ENCODE data around the gene CACNA1E.

Gene CACNA1E

DNA sequence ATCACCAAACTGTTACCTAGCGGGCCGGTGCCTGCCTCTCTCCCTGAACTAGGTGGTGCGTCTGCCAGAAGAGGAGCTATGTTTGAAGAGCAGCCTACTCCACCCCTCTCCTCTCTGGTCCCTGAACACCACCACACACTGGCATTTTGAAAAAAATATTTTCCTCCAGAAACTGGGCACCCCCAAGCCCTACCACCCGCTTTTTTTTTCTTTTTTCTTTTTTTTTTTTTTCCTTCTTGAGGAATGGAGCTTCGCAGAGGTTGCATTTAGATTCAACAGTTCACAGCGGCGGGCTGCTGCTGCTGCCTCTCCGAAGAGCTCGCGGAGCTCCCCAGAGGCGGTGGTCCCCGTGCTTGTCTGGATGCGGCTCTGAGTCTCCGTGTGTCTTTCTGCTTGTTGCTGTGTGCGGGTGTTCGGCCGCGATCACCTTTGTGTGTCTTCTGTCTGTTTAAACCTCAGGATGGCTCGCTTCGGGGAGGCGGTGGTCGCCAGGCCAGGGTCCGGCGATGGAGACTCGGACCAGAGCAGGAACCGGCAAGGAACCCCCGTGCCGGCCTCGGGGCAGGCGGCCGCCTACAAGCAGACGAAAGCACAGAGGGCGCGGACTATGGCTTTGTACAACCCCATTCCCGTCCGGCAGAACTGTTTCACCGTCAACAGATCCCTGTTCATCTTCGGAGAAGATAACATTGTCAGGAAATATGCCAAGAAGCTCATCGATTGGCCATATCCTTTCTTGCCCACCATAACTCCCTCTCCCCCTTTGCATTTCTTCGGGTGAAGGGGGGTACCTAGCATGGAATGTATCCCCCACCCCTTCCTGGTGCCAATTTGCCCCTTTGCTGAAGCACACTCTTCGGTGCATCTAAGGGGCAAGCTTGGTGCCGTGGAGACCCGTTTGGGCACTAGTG lies at the start of gene CACNA1E:
Gene CACNA1E, plus strand, starts transcription at position 233 of the 911 bp plus-strand sequence. Its CDS starts 228 bp downstream, at position 461.
- DNase-seq = no peak

DNA sequence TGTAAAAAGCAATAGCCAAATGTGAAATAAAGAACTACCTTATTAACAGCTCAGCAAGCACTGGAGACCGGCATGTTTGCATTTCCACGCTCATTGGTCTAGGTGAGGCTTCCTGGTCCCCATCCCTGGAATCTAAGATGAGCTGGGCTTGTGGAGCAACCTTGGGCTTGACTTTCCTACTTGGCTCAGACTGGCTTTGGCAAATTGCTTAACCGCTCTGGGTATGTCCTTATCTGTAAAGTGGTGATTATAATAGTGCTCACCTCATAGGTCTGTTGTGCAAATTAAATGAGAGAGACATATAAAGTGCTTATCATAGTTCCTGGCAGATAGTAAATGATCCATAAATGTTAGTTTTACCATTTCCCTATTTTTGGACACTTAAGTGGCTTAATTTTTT lies 49.4 kb upstream of the CACNA1E start:
- DNase-seq = no peak

DNA sequence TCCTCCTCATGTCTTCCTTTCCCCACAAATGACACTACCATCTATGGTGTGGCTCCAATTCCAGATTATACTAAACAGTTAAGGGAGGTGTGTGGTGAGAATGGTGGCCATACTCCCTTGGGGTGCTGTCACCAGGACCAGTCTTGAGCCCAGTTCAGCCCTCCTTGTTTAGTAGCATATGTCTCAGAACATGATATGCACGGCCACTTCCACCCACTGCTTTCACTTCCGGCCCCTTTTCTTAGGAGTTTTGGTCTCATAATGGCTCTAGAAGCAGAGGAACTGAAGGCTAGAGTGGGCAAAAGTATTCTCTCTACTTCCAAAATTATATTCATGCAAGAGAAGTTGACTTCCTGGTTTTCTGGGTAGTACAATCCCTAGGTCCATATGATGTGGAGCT lies 45.3 kb upstream of the CACNA1E start:
- no peak for DNase-seq

DNA sequence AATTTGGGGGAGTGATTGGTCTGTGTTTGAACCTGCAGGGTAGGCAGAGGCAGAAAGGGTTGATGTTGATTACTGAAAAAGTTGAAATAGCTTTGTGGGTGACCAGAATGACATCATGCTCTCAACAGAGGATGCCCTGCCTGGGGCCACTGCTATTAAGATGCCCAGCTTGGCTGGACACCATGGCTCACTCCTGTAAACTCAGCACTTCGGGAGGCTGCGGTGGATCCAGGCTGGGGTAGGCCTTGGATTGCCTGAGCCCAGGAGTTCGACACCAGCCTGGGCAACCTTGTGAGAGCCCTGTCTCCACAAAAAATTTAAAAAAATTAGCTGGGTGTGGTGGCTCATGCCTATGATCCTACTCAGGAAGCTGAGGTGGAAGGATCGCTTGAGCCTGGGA lies 42.8 kb upstream of the CACNA1E start:
- DNase-seq = no peak

DNA sequence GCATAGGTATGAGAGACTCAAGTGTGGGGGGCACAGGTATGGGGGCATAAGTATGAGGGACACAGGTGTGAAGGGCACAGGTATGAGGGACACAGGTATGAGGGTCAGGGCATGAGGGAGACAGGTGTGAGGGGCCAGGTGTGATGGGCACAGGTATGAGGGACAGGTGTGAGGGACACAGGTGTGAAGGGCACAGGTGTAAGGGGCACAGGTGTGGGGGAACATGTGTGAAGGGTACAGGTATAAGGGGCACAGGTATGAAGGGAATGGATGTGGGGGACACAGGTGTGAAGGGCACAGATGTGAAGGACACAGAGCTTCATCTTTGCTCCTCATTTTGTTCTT lies 41.2 kb upstream of the CACNA1E start:
- no peak for DNase-seq

DNA sequence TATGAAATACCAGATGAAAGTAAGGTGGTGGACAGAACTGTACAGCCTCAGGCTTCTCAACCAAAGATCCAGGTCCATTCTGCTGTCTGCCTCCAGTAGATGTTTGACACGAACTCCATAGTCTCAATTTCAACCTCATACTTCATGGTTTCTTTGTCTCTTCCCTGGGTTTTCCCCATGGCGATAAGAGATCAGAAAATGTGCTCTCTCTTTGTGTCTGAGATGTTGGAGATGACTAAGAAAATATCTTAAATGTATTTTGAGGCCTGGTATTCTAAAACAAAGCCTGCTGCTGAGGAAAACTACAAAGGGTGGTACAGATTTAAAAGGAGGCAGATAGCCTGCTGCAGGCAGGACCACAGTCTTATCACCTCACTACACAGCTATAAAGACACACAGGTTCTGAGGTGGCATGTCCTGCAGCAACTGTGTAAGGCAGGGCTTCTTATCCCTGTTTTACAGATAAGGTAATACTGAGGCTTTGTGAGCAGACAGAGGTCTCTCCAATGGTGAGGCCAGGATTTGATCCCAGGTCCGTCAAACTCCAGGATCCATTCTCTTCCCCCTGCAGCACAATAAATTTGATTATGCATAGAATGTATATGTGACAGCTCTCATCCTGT lies 40.0 kb upstream of the CACNA1E start:
- DNase-seq = no peak

DNA sequence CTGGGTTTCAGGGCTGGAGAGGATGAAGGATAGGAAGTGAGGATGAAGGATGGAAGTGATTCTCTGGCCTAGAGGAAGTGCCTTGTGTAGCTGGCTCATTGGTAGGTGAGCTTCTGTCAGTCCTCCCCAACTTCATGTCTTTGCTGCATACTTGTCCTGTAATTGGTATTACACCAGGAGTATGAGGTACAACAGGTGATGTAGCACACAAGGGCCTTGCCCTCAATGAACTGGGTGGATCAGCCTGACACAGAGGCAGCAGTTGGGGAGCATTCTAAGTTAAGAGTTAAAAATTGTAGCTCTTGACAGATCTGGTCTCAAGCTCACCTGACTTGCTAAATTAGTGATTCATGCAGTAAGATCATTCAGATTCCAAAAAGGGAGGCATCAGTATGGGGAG lies 37.9 kb upstream of the CACNA1E start:
- no peak for DNase-seq

DNA sequence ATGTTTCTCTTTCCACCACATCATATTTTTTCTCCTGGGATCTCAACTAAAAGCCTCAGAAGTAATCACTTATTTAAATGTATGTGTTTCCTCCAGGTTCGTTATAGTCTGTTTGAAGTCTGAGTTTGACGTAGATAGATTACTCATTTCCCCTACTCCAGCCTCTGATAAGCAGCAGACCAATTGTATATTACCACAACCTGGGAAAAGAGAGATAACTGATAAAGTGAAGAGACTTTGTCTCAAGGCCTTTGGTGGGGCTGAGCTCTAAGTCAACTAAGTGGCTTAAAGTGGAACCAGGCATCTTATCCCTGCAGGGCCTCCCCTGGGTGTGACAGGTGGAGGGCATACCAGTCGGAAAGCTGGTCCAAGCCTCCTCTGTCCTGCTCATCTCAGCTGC lies 34.9 kb upstream of the CACNA1E start:
- DNase-seq = no peak

DNA sequence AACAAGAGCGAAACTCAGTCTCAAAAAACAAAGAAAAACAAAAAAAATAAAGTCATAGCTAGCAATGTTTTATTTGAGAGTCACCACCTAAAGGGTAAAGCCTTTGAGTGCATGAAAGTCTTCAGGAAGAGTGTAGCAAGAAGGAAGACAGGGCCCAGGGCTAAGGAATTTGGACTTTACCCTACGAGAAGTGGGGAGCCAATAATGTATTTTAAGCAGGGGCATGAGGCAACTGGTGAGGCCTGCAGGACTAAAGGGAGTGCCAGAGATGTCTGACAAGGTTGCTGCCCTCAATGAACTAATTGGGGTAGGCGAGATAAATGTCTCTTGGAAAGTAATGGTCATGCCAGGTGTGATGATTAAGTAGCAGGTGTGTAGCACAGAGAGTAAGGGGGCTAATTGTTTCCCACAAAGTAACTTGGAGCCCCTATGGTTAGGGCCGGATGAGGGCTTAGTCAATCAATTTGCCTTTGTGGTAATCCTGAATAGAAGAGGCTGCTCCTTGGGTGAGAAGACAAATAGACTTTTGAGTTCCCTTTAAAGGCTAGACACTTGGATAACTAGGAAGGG lies 31.6 kb upstream of the CACNA1E start:
- no peak for DNase-seq

DNA sequence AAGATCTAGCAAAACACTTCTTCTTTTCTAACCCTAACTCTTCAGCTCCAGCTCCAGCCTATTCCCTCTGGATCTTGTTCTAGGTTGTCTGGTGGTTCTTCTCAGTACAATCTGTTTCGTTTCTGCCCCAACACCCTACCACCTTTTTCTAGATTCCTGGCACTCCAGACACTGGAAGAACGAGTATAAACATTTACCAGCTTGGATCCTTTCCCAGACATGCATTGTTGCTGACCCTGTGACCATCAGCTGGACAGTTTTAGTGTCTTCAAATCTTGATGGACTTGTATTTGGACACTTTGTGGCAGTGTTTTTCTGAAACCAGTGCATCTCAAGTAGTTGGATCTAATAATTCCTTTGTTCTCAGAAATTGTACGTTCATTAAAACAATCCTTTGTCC lies 30.6 kb upstream of the CACNA1E start:
- no peak for DNase-seq

DNA sequence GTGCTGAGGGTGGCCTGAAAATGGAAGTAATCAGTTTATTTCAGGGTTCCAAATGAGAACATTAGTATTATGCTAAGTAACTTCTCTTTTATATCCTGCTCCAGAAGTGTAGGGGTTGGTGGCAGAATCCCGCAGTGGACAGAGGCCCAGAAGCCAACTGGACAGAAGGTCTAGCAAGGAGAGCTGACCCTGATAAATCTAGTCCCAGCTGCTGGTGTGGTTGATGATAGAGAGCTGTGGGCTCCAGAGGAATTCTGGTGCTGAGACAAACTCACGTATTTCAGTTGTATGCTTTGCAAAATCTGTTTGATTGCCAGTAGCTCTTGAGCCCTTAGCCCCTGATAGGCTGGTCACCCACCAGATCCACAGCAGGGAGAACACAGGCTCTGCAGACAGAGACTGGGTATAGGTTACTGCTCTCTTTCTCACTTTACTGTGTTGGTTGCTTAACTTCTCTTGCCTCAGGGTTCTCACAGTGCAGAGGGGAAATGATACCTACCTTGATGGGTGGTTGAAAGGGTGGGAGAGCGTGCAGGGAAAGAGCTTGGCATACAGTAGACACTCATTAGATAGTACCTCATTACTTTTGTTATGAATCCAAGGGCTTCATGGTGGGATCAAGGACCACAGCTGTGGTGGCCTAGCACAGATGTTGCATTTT lies 29.6 kb upstream of the CACNA1E start:
- DNase-seq = no peak

DNA sequence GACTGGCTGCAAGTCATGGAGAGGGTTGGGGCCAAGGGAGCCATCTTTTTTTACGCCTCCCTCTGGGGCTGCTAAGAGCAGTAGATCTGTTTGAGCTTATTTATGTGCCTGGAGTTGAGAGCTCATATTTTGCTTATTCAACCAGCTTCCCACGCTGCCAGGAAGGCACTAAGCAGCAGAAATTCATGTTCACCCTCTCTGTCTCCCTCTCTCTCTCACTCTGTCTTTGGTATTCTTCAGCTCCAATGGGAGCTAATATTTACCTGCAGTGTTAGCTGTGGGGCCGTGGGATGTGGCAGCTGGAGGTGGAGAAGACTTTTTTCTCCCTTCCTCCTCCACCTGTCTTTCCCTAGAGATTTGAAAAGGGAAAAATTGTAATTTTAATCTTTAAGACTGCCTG lies 26.8 kb upstream of the CACNA1E start:
- DNase-seq = no peak

DNA sequence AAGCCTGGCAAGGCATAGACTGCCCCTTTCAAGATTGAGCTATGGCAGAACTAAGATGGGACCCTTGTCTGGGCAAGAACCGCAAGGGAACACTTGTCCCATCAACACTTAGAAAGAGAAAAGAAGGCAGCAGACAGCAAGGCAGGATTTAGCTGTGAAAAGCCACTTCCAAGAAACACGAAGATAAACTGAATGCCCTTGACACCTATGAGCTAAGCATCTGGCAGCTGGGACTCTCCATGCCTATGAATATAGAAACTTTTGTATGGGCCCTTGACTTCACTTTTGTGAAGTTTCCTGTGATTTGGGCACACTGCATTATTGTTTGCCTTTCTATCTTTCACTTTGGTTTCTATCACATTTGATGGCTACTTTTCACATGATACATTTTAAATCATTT lies 24.9 kb upstream of the CACNA1E start:
- DNase-seq = no peak

DNA sequence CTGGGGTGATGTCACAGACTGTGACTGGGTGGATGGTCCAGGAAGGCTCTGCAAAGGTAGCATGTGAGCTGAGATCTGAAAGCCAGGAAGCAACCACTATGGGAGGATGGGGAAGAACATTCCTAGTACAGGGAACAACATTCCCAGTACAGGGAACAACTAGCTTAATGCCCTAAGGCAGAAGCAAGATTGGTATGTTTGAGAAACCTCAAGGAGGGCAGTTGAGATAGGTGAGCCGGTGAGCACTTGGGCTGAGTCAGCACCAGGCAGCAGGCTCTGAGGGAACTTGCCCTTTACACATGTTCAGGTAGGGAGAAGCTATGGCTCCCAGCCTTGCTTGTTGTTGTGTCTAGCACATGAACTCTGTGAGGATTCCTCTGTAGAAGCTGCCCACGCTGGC lies 24.2 kb upstream of the CACNA1E start:
- no peak for DNase-seq

DNA sequence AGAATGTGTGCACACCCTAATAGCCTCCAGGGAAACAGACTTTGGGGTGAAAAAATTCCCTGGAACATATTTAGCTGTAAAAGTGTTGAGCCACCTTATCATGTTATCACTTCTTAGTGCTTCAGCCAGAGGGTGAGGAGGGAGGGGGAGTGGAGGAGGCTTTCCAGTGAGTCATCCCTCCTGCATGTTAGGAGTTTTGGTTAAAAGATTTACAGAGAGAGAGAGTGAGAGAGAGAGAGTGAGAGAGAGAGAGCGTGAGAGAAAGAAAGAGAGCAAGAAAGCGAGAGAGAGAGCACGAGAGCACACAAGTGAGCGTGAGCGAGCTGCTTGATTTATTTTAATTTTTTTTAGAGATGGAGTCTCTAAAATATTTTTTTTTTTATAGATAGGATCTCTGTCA lies 13.5 kb upstream of the CACNA1E start:
- DNase-seq = no peak

DNA sequence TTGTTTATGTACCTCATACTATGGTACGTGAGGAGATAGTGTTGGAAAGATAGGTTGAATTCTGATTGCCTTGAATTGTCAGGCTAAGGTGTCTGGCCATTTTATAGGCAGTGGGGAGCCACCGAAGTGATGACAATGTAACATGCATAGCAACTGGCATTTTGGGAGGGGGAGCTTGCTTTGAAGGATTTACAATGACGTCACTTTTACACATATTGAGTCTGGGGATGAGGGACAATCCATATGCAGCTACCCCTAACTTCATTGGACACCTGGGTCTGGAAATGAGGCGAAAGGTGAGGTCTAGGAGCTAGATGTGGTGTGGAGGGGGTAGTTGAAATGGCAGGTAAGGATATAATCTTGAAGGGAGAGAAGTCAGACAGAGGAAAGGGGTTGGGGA lies 7.7 kb upstream of the CACNA1E start:
- DNase-seq = no peak

DNA sequence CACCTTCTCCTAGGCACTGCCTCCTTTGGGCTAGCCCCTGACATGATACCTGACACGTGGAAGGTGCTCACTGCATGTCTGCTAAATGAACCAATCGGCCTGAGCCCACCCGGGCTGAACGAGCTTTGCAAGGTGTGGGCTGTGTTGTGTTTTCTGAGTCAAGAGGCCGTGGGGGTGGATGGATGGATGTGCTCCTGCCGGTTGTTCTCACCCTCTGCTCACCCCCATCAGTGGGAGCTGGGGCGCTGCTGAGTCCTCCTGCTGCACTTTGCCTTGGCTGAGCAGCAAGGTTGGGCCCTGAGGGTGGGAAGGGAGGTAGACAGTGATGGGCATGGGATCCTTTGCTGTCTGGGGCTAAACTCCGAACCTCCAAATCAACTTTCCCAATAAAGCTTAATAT lies 6.7 kb upstream of the CACNA1E start:
- DNase-seq = no peak

DNA sequence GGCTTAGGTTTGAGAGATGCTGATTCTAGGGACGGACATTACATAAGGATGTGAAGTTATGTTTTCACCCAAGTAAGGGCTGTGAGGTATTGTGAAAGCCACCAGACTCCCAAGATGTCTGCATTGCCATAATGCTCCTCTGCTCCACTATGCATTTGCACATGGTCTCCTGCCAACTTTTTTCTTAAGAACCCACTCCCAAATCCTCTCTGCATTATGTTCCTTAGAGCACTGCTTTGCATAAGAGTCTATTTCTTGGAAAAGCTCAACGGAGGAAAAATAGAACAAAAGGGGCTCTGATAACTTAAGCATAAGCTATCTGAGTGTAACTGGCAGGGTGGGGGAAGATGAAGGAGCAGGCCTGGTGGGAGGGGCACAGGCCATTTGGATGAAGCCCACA lies 5.0 kb upstream of the CACNA1E start:
- no peak for DNase-seq

DNA sequence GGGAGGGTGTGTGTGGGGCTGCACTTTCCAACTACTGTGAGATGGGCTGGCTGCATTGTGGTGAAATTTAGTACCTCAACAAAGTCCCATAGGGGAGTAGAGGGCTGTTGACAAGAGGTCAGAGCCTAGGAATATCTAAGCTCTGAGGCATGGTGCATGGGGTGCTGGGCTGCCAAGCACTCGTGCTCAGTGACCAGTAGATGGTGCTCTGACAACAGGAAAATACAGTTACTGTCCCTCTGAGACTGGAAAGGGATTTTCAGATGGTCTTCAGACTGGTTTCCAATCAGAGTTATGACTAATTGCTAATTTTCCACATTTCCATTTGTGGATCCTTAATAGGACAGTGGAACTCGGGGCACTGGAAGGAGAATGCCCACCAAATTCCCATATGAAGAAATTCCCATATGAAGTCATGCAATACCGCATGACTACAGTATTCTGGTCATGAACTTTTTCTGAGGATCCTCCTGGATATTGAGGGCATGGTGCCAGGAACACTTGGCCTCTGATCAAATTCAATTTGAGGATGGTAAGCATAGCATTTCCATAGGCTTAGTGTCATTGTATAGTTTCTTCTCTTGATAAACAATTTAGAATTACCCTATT lies 4.1 kb upstream of the CACNA1E start:
- DNase-seq = peak; percentile 11

DNA sequence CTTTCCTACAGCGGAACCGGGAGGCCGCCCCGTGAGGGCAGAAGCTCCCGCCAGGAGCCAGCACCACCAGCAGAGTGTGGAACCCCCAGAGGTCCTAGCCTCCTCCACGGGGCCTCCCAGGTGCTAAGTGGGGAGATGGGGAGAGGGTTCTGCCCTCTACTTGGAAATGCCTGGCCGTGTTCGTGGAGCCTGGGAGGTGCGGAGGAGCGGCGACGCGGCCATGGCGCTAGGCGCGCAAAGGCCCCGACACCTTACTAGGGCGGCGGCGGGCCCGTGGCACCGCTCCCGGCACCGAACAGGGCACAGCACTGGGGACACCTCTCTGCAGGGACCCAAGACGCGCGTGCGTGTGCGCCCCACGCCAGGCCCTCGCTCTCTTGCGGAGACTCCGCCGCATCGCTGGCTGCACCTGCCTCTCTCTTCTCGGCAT lies 1.3 kb upstream of the CACNA1E start:
- no peak for DNase-seq

DNA sequence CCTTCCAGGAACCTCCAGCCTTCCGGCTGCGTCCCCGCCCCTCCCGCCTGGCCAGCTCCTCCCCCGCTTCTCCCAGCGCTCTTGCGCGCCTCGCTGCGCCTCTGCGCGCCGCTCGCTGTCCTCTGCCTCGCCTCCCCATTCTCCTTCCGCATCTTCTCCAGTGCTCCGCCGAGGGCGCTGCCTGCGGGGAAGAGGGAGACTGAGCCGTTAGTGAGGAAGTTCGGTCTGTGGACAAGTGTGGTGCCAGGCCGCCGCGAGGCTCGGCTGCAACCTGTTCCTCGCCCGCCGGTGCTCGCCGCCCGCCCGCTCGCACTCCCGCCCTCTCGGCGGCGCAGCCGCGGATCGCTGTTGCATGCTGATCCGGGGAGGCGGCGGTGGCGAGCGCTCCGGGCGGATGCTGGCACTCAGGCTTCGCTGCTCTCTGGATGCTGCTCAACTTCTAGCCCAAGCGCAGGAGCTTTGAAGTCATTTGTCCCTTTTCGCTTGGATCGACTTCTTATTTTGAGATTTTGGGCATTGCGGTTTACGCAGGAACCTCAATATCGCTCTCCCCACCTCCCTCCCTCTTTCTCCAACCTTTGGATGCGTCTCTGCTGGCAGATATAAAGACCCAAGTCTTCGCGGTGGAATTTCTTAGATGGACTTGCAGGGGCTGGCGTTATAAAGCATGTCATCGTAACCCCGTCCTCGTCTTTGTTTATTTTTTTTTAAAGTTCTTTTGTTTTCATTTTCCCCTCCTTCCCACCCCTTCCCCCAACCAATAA lies 614 bp upstream of the CACNA1E start:
- DNase-seq = no peak

DNA sequence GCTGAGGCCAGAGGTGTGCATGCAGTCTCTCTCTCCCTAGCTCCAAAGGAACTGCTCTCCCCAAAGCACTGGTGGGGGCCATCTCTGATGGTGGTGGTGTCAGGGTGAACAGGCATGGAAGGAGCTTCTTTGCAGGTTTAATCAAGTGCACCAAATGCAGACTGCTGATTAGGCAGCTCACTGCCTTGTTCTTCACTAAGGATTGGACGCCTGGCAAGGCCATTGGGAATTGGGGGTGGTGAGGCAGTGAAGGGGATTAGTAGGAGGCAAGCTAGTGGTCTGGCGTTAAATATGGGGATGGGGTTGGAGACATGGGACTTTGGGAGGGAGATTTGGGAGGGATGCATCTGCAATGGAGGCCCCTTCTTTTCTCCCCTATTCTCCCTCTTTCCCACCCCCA lies 1.5 kb downstream of the CACNA1E start:
- DNase-seq = no peak
